K562 (cell line): Measurements from ENCODE around the gene MTA2. TPM values are rescaled to one million over a fixed set of nuclear protein-coding genes. Genes with fewer than 3 reads are reported as not detected.

ENCODE experiments used
- ARID1B ChIP-seq: fragments of 450-650 bp; IDR thresholded peaks from 2 replicates; pipeline ENCODE4 v1.6.1; 2016; ENCODE audit warnings: antibody characterized with exemption, mild to moderate bottlenecking, inconsistent platforms
- ASH1L ChIP-seq: fragments of 450-650 bp; IDR thresholded peaks from 2 replicates; pipeline ENCODE4 v1.6.1; 2018; ENCODE audit warnings: borderline replicate concordance, mild to moderate bottlenecking, low read depth; ENCODE audit not compliant: partially characterized antibody
- BRD4 ChIP-seq: fragments of 200-600 bp; sonication (generic); IDR thresholded peaks from 2 replicates; pipeline ENCODE4 v1.6.1; 2017; ENCODE audit warnings: inconsistent platforms
- CBFA2T3 ChIP-seq: fragments of 450-650 bp; IDR thresholded peaks from 2 replicates; pipeline ENCODE4 v1.6.1; 2017
- CEBPB ChIP-seq: fragments of 450-650 bp; IDR thresholded peaks from 2 replicates; pipeline ENCODE4 v1.6.1; 2016; ENCODE audit warnings: missing genetic modification characterization, missing compliant biosample characterization
- E2F1 ChIP-seq: sonication (generic); formaldehyde crosslinking; IDR thresholded peaks from 2 replicates; pipeline ENCODE4 v1.8.1; 2023; ENCODE audit warnings: mild to moderate bottlenecking, missing genetic modification reagents, moderate library complexity
- FOXP4 ChIP-seq: sonication (generic); formaldehyde crosslinking; IDR thresholded peaks from 2 replicates; pipeline ENCODE4 v1.8.0; 2022; ENCODE audit warnings: mild to moderate bottlenecking, missing genetic modification reagents, borderline replicate concordance
- HIVEP1 ChIP-seq: fragments of 250-450 bp; sonication (Bioruptor Pico); IDR thresholded peaks from 2 replicates; pipeline ENCODE4 v1.4.0; 2020; ENCODE audit warnings: mild to moderate bottlenecking
- KLF16 ChIP-seq: IDR thresholded peaks from 2 replicates; pipeline ENCODE4 v1.6.1; 2016; ENCODE audit warnings: antibody characterized with exemption
- NONO ChIP-seq, 2 experiments: fragments of 200-400 bp in 1 of 2; fragments of 450-650 bp in 1 of 2; formaldehyde crosslinking in 1 of 2; IDR thresholded peaks; 2 replicates each; pipeline ENCODE4 v1.6.1; 2017; ENCODE audit warnings: low read depth in 2 of 2, mild to moderate bottlenecking in 2 of 2, moderate library complexity in 2 of 2, low read length in 1 of 2
- NRF1 ChIP-seq, 2 experiments: fragments of 450-650 bp; IDR thresholded peaks in 1 of 2; conservative IDR thresholded peaks in 1 of 2; 2 replicates each; pipeline ENCODE4 v1.6.1; 2014; ENCODE audit warnings: mild to moderate bottlenecking in 2 of 2
- POU5F1 ChIP-seq: fragments of 150-350 bp; IDR thresholded peaks from 2 replicates; pipeline ENCODE4 v1.6.1; 2014; ENCODE audit warnings: borderline replicate concordance, low read length, low read depth, mild to moderate bottlenecking; ENCODE audit not compliant: partially characterized antibody
- PURB ChIP-seq: sonication (generic); formaldehyde crosslinking; IDR thresholded peaks from 2 replicates; pipeline ENCODE4 v1.9.0; 2021; ENCODE audit warnings: low read depth, mild to moderate bottlenecking, missing genetic modification reagents
- SREBF2 ChIP-seq: sonication (generic); formaldehyde crosslinking; IDR thresholded peaks from 2 replicates; pipeline ENCODE4 v1.4.0; 2020; ENCODE audit warnings: mild to moderate bottlenecking, missing genetic modification reagents
- TBP ChIP-seq: optimal IDR thresholded peaks from 2 replicates; pipeline ENCODE3; 2011; ENCODE audit warnings: low read depth, low read length, improper control_type of control experiment
- ZBTB49 ChIP-seq: sonication (generic); formaldehyde crosslinking; IDR thresholded peaks from 2 replicates; pipeline ENCODE4 v1.8.0; 2022; ENCODE audit warnings: missing genetic modification reagents, mild to moderate bottlenecking, borderline replicate concordance
- ZFPM2 ChIP-seq: fragments of 250-450 bp; sonication (Bioruptor Pico); IDR thresholded peaks from 2 replicates; pipeline ENCODE4 v1.5.1; 2022; ENCODE audit warnings: mild to moderate bottlenecking
- ZKSCAN3 ChIP-seq: fragments of 250-450 bp; sonication (Bioruptor Pico); IDR thresholded peaks from 2 replicates; pipeline ENCODE4 v1.4.0; 2020
- ZNF277 ChIP-seq: fragments of 250-450 bp; sonication (Bioruptor Pico); IDR thresholded peaks from 2 replicates; pipeline ENCODE4 v1.8.0; 2022; ENCODE audit warnings: inconsistent platforms, mild to moderate bottlenecking, moderate library complexity, borderline replicate concordance
- ZNF586 ChIP-seq: fragments of 450-650 bp; formaldehyde crosslinking; conservative IDR thresholded peaks from 2 replicates; pipeline ENCODE4 v1.4.0; 2020; ENCODE audit warnings: mild to moderate bottlenecking, moderate library complexity
- polyA plus RNA-seq, 8 experiments: library from polyadenylated mRNA; depleted of rRNA in 4 of 8; stranded (reverse) in 5 of 8; unstranded in 3 of 8; fragments of >200 nt; fragmentation: Nextera tagmentation in 2 of 8; fragmentation: Illumina TruSeq in 1 of 8; extraction: Ambion mirVana in 2 of 8; extraction: Trizol in 1 of 8; gene quantifications; 2 replicates each; pipeline versions ENCODE4 v1.2.1 to v1.2.3, GENCODE V29; 2011 to 2014; ENCODE audit warnings: inconsistent platforms in 1 of 8, missing spikeins in 1 of 8
- total RNA-seq, 7 experiments: library from RNA; depleted of rRNA in 6 of 7; stranded (reverse); fragments of >200 nt in 6 of 7; fragmentation: Illumina TruSeq in 2 of 7; extraction: Trizol in 2 of 7; gene quantifications; 2 replicates each; pipeline versions ENCODE4 v1.2.1 to v1.2.3, GENCODE V29; 2011 to 2021; ENCODE audit warnings: low replicate concordance in 1 of 7
- TF ChIP-seq, protein P1 (sequence below): sonication (generic); formaldehyde crosslinking; IDR thresholded peaks from 2 replicates; pipeline ENCODE4 v1.8.0; 2022; ENCODE audit warnings: mild to moderate bottlenecking, missing genetic modification reagents

The MTA2 gene
- total and polyA plus RNA-seq, 9 of the 15 experiments (the other 6 are each of a cell fraction or from before 2014, with no cell fraction given) = 6.2 to 220 (median 172) TPM

- TF ChIP-seq ZNF277 (no peak), ASH1L (no peak), ZNF586 (no peak), CBFA2T3 (no peak), PURB (no peak), CEBPB (tag) (no peak), ARID1B (no peak), FOXP4 (CRISPR knock-in tag) (no peak), SREBF2 (CRISPR knock-in tag) (no peak), ZBTB49 (CRISPR knock-in tag) (0 out of 2 replicates have a peak, but pooled peaks have one; percentile 32), HIVEP1 (no peak), ZFPM2 (CRISPR knock-in tag) (no peak), TBP (peak; percentile 35), NRF1 (conservative IDR thresholded peaks at IDR 0.05 in 1 of 2, IDR thresholded peaks at IDR 0.05 in 1 of 2) (peak; percentile 64 to 76; a peak in 3 of 4 replicates), POU5F1 (no peak), KLF16 (no peak), BRD4 (0 out of 2 replicates have a peak, but pooled peaks have one; percentile 54), ZKSCAN3 (CRISPR knock-in tag) (no peak), E2F1 (CRISPR knock-in tag) (0 out of 2 replicates have a peak, but pooled peaks have one; percentile 68), NONO (IDR thresholded peaks at IDR 0.05; ENCODE audit: low read depth in 2 of 2, low read length in 1 of 2) (peak in 1 of 2 experiments; percentile 65; a peak in 2 of 4 replicates)
- TF ChIP-seq, protein P1, sequence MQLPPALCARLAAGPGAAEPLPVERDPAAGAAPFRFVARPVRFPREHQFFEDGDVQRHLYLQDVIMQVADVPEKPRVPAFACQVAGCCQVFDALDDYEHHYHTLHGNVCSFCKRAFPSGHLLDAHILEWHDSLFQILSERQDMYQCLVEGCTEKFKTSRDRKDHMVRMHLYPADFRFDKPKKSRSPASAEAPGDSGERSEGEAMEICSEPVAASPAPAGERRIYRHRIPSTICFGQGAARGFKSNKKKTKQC (CRISPR knock-in tag) = 0 out of 2 replicates have a peak, but pooled peaks have one; percentile 69
These were observed at the start of gene MTA2 (continued) for GRCh38 chr11:62601372-62602140.
